Endodermal cell (in vitro differentiated cells): ENCODE results near the gene GATA3. TPM values are rescaled to one million over a fixed set of nuclear protein-coding genes. Genes with fewer than 3 reads are reported as not detected.

Source experiments
- DNase-seq: peaks from one replicate; pipeline ENCODE4 v3.0.0-alpha.2; 2017
- H3K27ac ChIP-seq: 2 replicates; pipeline ENCODE4 v1.5.1; 2013; ENCODE audit warnings: mild to moderate bottlenecking, low read depth, low read length, moderate library complexity
- H3K27me3 ChIP-seq: 2 replicates; pipeline ENCODE4 v1.6.1; 2013; ENCODE audit warnings: mild to moderate bottlenecking, low read length, moderate library complexity; ENCODE audit not compliant: insufficient read depth, control insufficient read depth, poor library complexity, severe bottlenecking
- H3K36me3 ChIP-seq: 2 replicates; pipeline ENCODE4 v1.7.0; 2013; ENCODE audit warnings: mild to moderate bottlenecking, low read length, moderate library complexity; ENCODE audit not compliant: control insufficient read depth, insufficient read depth
- H3K4me1 ChIP-seq: one replicate; pipeline ENCODE4 v1.7.0; 2013; ENCODE audit warnings: low read length; ENCODE audit not compliant: control insufficient read depth, insufficient read depth
- H3K4me3 ChIP-seq: 2 replicates; pipeline ENCODE4 v1.5.1; 2013; ENCODE audit warnings: mild to moderate bottlenecking, low read length, moderate library complexity
- H3K9ac ChIP-seq: 2 replicates; pipeline ENCODE4 v1.6.1; 2013; ENCODE audit warnings: mild to moderate bottlenecking, low read length, moderate library complexity; ENCODE audit not compliant: poor library complexity, severe bottlenecking; ENCODE audit errors: extremely low read depth
- H3K9me3 ChIP-seq: 2 replicates; pipeline ENCODE4 v1.6.1; 2013; ENCODE audit warnings: mild to moderate bottlenecking, low read length, moderate library complexity; ENCODE audit not compliant: control insufficient read depth
- H3K27ac Mint-ChIP-seq: 2 replicates; pipeline ENCODE4 v1.8.0; 2020; ENCODE audit warnings: mixed read lengths
- H3K27me3 Mint-ChIP-seq: 2 replicates; pipeline ENCODE4 v1.8.0; 2021; ENCODE audit warnings: mild to moderate bottlenecking, mixed read lengths; ENCODE audit not compliant: insufficient read depth
- H3K36me3 Mint-ChIP-seq: 2 replicates; pipeline ENCODE4 v1.8.0; 2020; ENCODE audit warnings: low read depth, mixed read lengths
- H3K4me1 Mint-ChIP-seq: 2 replicates; pipeline ENCODE4 v1.8.0; 2020; ENCODE audit warnings: mixed read lengths
- H3K4me3 Mint-ChIP-seq: 2 replicates; pipeline ENCODE4 v1.8.0; 2020; ENCODE audit warnings: mild to moderate bottlenecking, moderate library complexity, mixed read lengths
- H3K9me3 Mint-ChIP-seq: 2 replicates; pipeline ENCODE4 v1.8.0; 2020; ENCODE audit warnings: mild to moderate bottlenecking, mixed read lengths
- CTCF ChIP-seq: fragments of 200-600 bp; sonication (generic); conservative IDR thresholded peaks from 2 replicates; pipeline ENCODE4 v1.5.0; 2021; ENCODE audit warnings: antibody characterized with exemption, mild to moderate bottlenecking
- WGBS, 2 experiments: methylation state at CpG; one replicate each; pipeline versions ENCODE4 v1.1.5 to v1.1.7; 2013; ENCODE audit warnings: missing lambda C conversion rate in 2 of 2, mixed read lengths in 1 of 2; ENCODE audit not compliant: insufficient coverage in 1 of 2, insufficient read length in 1 of 2; 5-methylcytosine and 5-hydroxymethylcytosine counted together
- total RNA-seq, 2 donors: library from RNA; stranded (reverse); fragmentation: NEBNext Ultra II Directional in 1 of 2; extraction: Animal tissue kit (Norgen Biotek cat#: 25700) in 1 of 2; gene quantifications; 2 replicates in 1 of 2; 3 replicates in 1 of 2; pipeline ENCODE4 v1.2.1, GENCODE V29; 2021

The GATA3 gene
- total RNA-seq, 2 donors from 2014 or later, result 51.3 to 103 TPM

- no peak for TF ChIP-seq CTCF
- Mint-ChIP-seq H3K36me3 (peaks cover 6% of the 10 kb centered on the region), H3K4me3 (no peak overlapping the region), H3K27me3 (peaks cover 30% of the 10 kb centered on the region), H3K4me1 (peaks cover 15% of the 10 kb centered on the region), H3K27ac (no peak overlapping the region), H3K9me3 (no peaks in the 10 kb centered on the region)
- 87 to 95% methylated on average over 3 of the region's 3 CpGs for WGBS, 2 experiments
- Histone ChIP-seq H3K27ac (no peak overlapping the region), H3K27me3 (no peaks in the 10 kb centered on the region), H3K36me3 (peaks cover 18% of the 10 kb centered on the region), H3K9me3 (no peaks in the 10 kb centered on the region), H3K4me1 (peaks cover 9% of the 10 kb centered on the region), H3K4me3 (no peak overlapping the region), H3K9ac (no peak overlapping the region)
- DNase-seq, result no peak
Observed at GRCh38 chr10:8079126-8079525, 24.6 kb downstream of the GATA3 start.

GRCh38 chr10:8084799-8085198, 30.3 kb downstream of the GATA3 start:
- H3K4me3 Mint-ChIP-seq, result no peak overlapping the region
- DNase-seq, result no peak
- Histone ChIP-seq H3K4me3 (no peak overlapping the region), H3K27ac (no peak overlapping the region), H3K9ac (no peak overlapping the region), H3K9me3 (no peaks in the 10 kb centered on the region), H3K27me3 (no peaks in the 10 kb centered on the region), H3K36me3 (no peaks in the 10 kb centered on the region), H3K4me1 (no peaks in the 10 kb centered on the region)
- no peak for TF ChIP-seq CTCF
- no peaks in the 10 kb centered on the region for H3K9me3 Mint-ChIP-seq
- H3K4me1 Mint-ChIP-seq, result peaks cover 15% of the 10 kb centered on the region
- no peaks in the 10 kb centered on the region for H3K36me3 Mint-ChIP-seq
- 86 to 90% methylated on average over 1 to 3 of the region's 3 CpGs for WGBS, 2 experiments
- H3K27ac Mint-ChIP-seq, result no peak overlapping the region
- H3K27me3 Mint-ChIP-seq, result peaks cover 30% of the 10 kb centered on the region

GRCh38 chr10:8085251-8085650, 30.8 kb downstream of the GATA3 start:
- peaks cover 14% of the 10 kb centered on the region for H3K4me1 Mint-ChIP-seq
- no peaks in the 10 kb centered on the region for H3K36me3 Mint-ChIP-seq
- no peak overlapping the region for H3K4me3 Mint-ChIP-seq
- H3K4me1 ChIP-seq, result no peaks in the 10 kb centered on the region
- no peak for DNase-seq
- H3K4me3 ChIP-seq, result no peak overlapping the region
- 93 to 94% methylated on average over 3 to 4 of the region's 4 CpGs for WGBS, 2 experiments
- TF ChIP-seq CTCF, result no peak
- peaks cover 29% of the 10 kb centered on the region for H3K27me3 Mint-ChIP-seq
- no peaks in the 10 kb centered on the region for H3K9me3 Mint-ChIP-seq
- H3K9ac ChIP-seq, result no peak overlapping the region
- H3K9me3 ChIP-seq, result no peaks in the 10 kb centered on the region
- H3K27me3 ChIP-seq, result no peaks in the 10 kb centered on the region
- H3K27ac Mint-ChIP-seq, result no peak overlapping the region
- H3K27ac ChIP-seq, result no peak overlapping the region
- H3K36me3 ChIP-seq, result no peaks in the 10 kb centered on the region
